Neural progenitor cell (in vitro differentiated cells): ENCODE results near the gene SRGAP3. TPM values are rescaled to one million over a fixed set of nuclear protein-coding genes. Genes with fewer than 3 reads are reported as not detected.

Source experiments
- DNase-seq: peaks from one replicate; pipeline ENCODE4 v3.0.0-alpha.2; 2016; ENCODE audit warnings: low spot score
- H2AFZ ChIP-seq: fragments of 200-600 bp; sonication (generic); replicated peaks from 2 replicates; pipeline ENCODE4 v1.6.1; 2016; ENCODE audit warnings: antibody characterized with exemption
- H3F3A ChIP-seq: fragments of 200-600 bp; sonication (generic); 2 replicates; pipeline ENCODE4 v1.6.1; 2016; ENCODE audit warnings: antibody characterized with exemption, low read depth
- H3K27ac ChIP-seq: fragments of 200-600 bp; sonication (generic); 2 replicates; pipeline ENCODE4 v1.5.1; 2016; ENCODE audit warnings: mild to moderate bottlenecking
- H3K27me3 ChIP-seq: fragments of 200-600 bp; sonication (generic); 2 replicates; pipeline ENCODE4 v1.6.1; 2016; ENCODE audit warnings: mild to moderate bottlenecking, moderate library complexity
- H3K36me3 ChIP-seq: fragments of 200-600 bp; sonication (generic); 2 replicates; pipeline ENCODE4 v1.5.1; 2016
- H3K4me1 ChIP-seq: fragments of 200-600 bp; sonication (generic); 2 replicates; pipeline ENCODE4 v1.6.1; 2016; ENCODE audit warnings: mixed run types
- H3K4me2 ChIP-seq: fragments of 200-600 bp; sonication (generic); 2 replicates; pipeline ENCODE4 v1.6.1; 2016
- H3K4me3 ChIP-seq: fragments of 200-600 bp; sonication (generic); 2 replicates; pipeline ENCODE4 v1.5.1; 2016
- H3K79me2 ChIP-seq: fragments of 200-600 bp; sonication (generic); 2 replicates; pipeline ENCODE4 v1.6.1; 2016; ENCODE audit warnings: low read depth
- H3K9ac ChIP-seq: fragments of 200-600 bp; sonication (generic); 2 replicates; pipeline ENCODE4 v1.6.1; 2016
- H3K9me3 ChIP-seq: fragments of 200-600 bp; sonication (generic); 2 replicates; pipeline ENCODE4 v1.5.1; 2016; ENCODE audit warnings: low read depth
- H4K20me1 ChIP-seq: fragments of 200-600 bp; sonication (generic); 2 replicates; pipeline ENCODE4 v1.6.1; 2016; ENCODE audit warnings: low read depth
- H3K27ac Mint-ChIP-seq: 3 replicates; pipeline ENCODE4 v1.8.0; 2021; ENCODE audit warnings: mixed read lengths
- H3K27me3 Mint-ChIP-seq: 2 replicates; pipeline ENCODE4 v1.8.0; 2022; ENCODE audit warnings: low read depth, mild to moderate bottlenecking, inconsistent platforms, moderate library complexity, mixed read lengths; ENCODE audit not compliant: insufficient read depth
- H3K36me3 Mint-ChIP-seq: 3 replicates; pipeline ENCODE4 v1.8.0; 2021; ENCODE audit warnings: mixed read lengths
- H3K4me1 Mint-ChIP-seq: 3 replicates; pipeline ENCODE4 v1.8.0; 2021; ENCODE audit warnings: mixed read lengths
- H3K4me3 Mint-ChIP-seq: 3 replicates; pipeline ENCODE4 v1.8.0; 2021; ENCODE audit warnings: mild to moderate bottlenecking, moderate library complexity, mixed read lengths
- H3K9me3 Mint-ChIP-seq: 3 replicates; pipeline ENCODE4 v1.8.0; 2020; ENCODE audit warnings: mixed read lengths
- CTCF ChIP-seq: fragments of 200-600 bp; sonication (generic); IDR thresholded peaks from 2 replicates; pipeline ENCODE4 v1.5.1; 2017; ENCODE audit warnings: antibody characterized with exemption, mild to moderate bottlenecking
- EZH2 ChIP-seq: fragments of 200-600 bp; sonication (generic); IDR thresholded peaks from 2 replicates; pipeline ENCODE4 v1.6.1; 2017; ENCODE audit warnings: antibody characterized with exemption, mild to moderate bottlenecking, moderate library complexity
- EZH2phosphoT487 ChIP-seq: fragments of 200-600 bp; sonication (generic); IDR thresholded peaks from 2 replicates; pipeline ENCODE4 v1.6.1; 2017; ENCODE audit warnings: antibody characterized with exemption
- total RNA-seq: library from RNA; depleted of rRNA; stranded (reverse); fragments of >200 nt; gene quantifications from 2 replicates; pipeline ENCODE4 v1.2.3, GENCODE V29; 2015; ENCODE audit warnings: low replicate concordance

The SRGAP3 gene
- total RNA-seq, 1 donor from 2014 or later, result 59.3 TPM

- DNase-seq, result no peak
- Histone ChIP-seq H4K20me1 (no peaks in the 10 kb centered on the region), H3K4me2 (no peak overlapping the region), H3K79me2 (no peaks in the 10 kb centered on the region), H3K27ac (no peak overlapping the region), H3K27me3 (no peaks in the 10 kb centered on the region), H3K9me3 (no peaks in the 10 kb centered on the region), H2AFZ (no peak overlapping the region), H3F3A (peaks cover 2% of the 10 kb centered on the region), H3K36me3 (no peaks in the 10 kb centered on the region), H3K9ac (no peak overlapping the region), H3K4me3 (no peak overlapping the region), H3K4me1 (peaks cover 14% of the 10 kb centered on the region)
- H3K9me3 Mint-ChIP-seq, result no peaks in the 10 kb centered on the region
- H3K36me3 Mint-ChIP-seq, result peaks cover 4% of the 10 kb centered on the region
- TF ChIP-seq EZH2 (no peak), EZH2phosphoT487 (no peak), CTCF (no peak)
- H3K4me1 Mint-ChIP-seq, result peaks cover 36% of the 10 kb centered on the region
- no peak overlapping the region for H3K4me3 Mint-ChIP-seq
- H3K27me3 Mint-ChIP-seq, result peaks cover 3% of the 10 kb centered on the region
- H3K27ac Mint-ChIP-seq, result no peak overlapping the region
Observed at GRCh38 chr3:9169326-9169725, 80.1 kb downstream of the SRGAP3 start.

- Mint-ChIP-seq H3K27me3 (peaks cover 2% of the 10 kb centered on the region), H3K9me3 (no peaks in the 10 kb centered on the region), H3K4me1 (peaks cover 25% of the 10 kb centered on the region), H3K27ac (no peak overlapping the region), H3K4me3 (no peak overlapping the region), H3K36me3 (peaks cover 4% of the 10 kb centered on the region)
- no peak overlapping the region for H3K4me3 ChIP-seq
- no peak overlapping the region for H3K9ac ChIP-seq
- H2AFZ ChIP-seq, result no peak overlapping the region
- no peaks in the 10 kb centered on the region for H3K9me3 ChIP-seq
- peaks cover 2% of the 10 kb centered on the region for H3F3A ChIP-seq
- no peaks in the 10 kb centered on the region for H3K79me2 ChIP-seq
- TF ChIP-seq EZH2 (no peak), CTCF (no peak)
- no peaks in the 10 kb centered on the region for H3K36me3 ChIP-seq
- no peak overlapping the region for H3K27ac ChIP-seq
- peaks cover 14% of the 10 kb centered on the region for H3K4me1 ChIP-seq
- no peaks in the 10 kb centered on the region for H3K27me3 ChIP-seq
- H3K4me2 ChIP-seq, result peak overlapping the region; percentile 48
- H4K20me1 ChIP-seq, result peaks cover under 1% of the 10 kb centered on the region
- DNase-seq, result peak; percentile 60
Observed at GRCh38 chr3:9168241-9168741, 81.2 kb downstream of the SRGAP3 start.

GRCh38 chr3:9167222-9167621 lies 82.2 kb downstream of the SRGAP3 start:
- peaks cover 2% of the 10 kb centered on the region for H3K36me3 Mint-ChIP-seq
- Histone ChIP-seq H3K9ac (no peak overlapping the region), H3K4me3 (no peak overlapping the region), H3K9me3 (no peaks in the 10 kb centered on the region), H3F3A (peaks cover 2% of the 10 kb centered on the region), H3K27ac (no peak overlapping the region), H3K36me3 (no peaks in the 10 kb centered on the region), H4K20me1 (peaks cover 3% of the 10 kb centered on the region), H3K27me3 (no peaks in the 10 kb centered on the region), H3K4me1 (peaks cover 14% of the 10 kb centered on the region), H3K4me2 (no peak overlapping the region), H3K79me2 (no peaks in the 10 kb centered on the region), H2AFZ (no peak overlapping the region)
- H3K4me1 Mint-ChIP-seq, result peaks cover 17% of the 10 kb centered on the region
- peaks cover 4% of the 10 kb centered on the region for H3K27me3 Mint-ChIP-seq
- TF ChIP-seq EZH2phosphoT487 (no peak), CTCF (no peak), EZH2 (no peak)
- no peak overlapping the region for H3K4me3 Mint-ChIP-seq
- H3K9me3 Mint-ChIP-seq, result no peaks in the 10 kb centered on the region
- H3K27ac Mint-ChIP-seq, result no peak overlapping the region
- DNase-seq, result no peak
